K562 (cell line): Measurements from ENCODE around the gene ACP5. TPM values are rescaled to one million over a fixed set of nuclear protein-coding genes. Genes with fewer than 3 reads are reported as not detected.

Experiments
- BHLHE40 ChIP-seq: IDR thresholded peaks from 2 replicates; pipeline ENCODE4 v1.6.1; 2011; ENCODE audit warnings: low read length, improper control_type of control experiment
- CREB1 ChIP-seq, 2 experiments: sonication (generic) in 1 of 2; formaldehyde crosslinking in 1 of 2; IDR thresholded peaks; 2 replicates each; pipeline versions ENCODE4 v1.6.1 to v1.8.0; 2012 to 2022; ENCODE audit warnings: inconsistent platforms in 1 of 2, mild to moderate bottlenecking in 1 of 2, missing genetic modification reagents in 1 of 2, moderate library complexity in 1 of 2
- EHMT2 ChIP-seq: fragments of 450-650 bp; IDR thresholded peaks from 2 replicates; pipeline ENCODE4 v1.6.1; 2018; ENCODE audit warnings: antibody characterized with exemption
- FOSL1 ChIP-seq: fragments of 200-800 bp; sonication (Bioruptor generic); conservative IDR thresholded peaks from 2 replicates; pipeline ENCODE4 v1.6.1; 2016; ENCODE audit warnings: missing genetic modification characterization, missing compliant biosample characterization
- HDAC3 ChIP-seq: fragments of 450-650 bp; IDR thresholded peaks from 2 replicates; pipeline ENCODE4 v1.6.1; 2018; ENCODE audit warnings: borderline replicate concordance, mild to moderate bottlenecking, moderate library complexity; ENCODE audit not compliant: partially characterized antibody
- HOMEZ ChIP-seq: fragments of 250-450 bp; sonication (Bioruptor Pico); IDR thresholded peaks from 2 replicates; pipeline ENCODE4 v1.4.0; 2020; ENCODE audit warnings: mild to moderate bottlenecking, moderate library complexity
- MIER1 ChIP-seq: fragments of 450-650 bp; IDR thresholded peaks from 2 replicates; pipeline ENCODE4 v1.6.1; 2016; ENCODE audit warnings: antibody characterized with exemption, mild to moderate bottlenecking, low read depth
- PPARD ChIP-seq: fragments of 250-450 bp; sonication (Bioruptor Pico); IDR thresholded peaks from 2 replicates; pipeline ENCODE4 v1.8.0; 2022; ENCODE audit warnings: inconsistent platforms, mild to moderate bottlenecking, moderate library complexity
- PRMT5 ChIP-seq: sonication (generic); formaldehyde crosslinking; IDR thresholded peaks from 2 replicates; pipeline ENCODE4 v1.5.0; 2020; ENCODE audit warnings: missing genetic modification reagents
- RHOXF2B ChIP-seq: fragments of 250-450 bp; sonication (Bioruptor Pico); conservative IDR thresholded peaks from 2 replicates; pipeline ENCODE4 v1.5.1; 2021
- SMAD1 ChIP-seq: fragments of 150-350 bp; IDR thresholded peaks from 2 replicates; pipeline ENCODE4 v1.6.1; 2014; ENCODE audit warnings: low read length, low read depth; ENCODE audit not compliant: partially characterized antibody
- STAG1 ChIP-seq: sonication (generic); formaldehyde crosslinking; IDR thresholded peaks from 2 replicates; pipeline ENCODE4 v1.5.0; 2020; ENCODE audit warnings: missing genetic modification reagents, borderline replicate concordance
- SUPT5H ChIP-seq: fragments of 450-650 bp; IDR thresholded peaks from 2 replicates; pipeline ENCODE4 v1.6.1; 2016
- THAP7 ChIP-seq: fragments of 250-450 bp; sonication (Bioruptor Pico); IDR thresholded peaks from 2 replicates; pipeline ENCODE4 v1.5.0; 2021
- USF2 ChIP-seq: sonication (generic); formaldehyde crosslinking; IDR thresholded peaks from 2 replicates; pipeline ENCODE4 v1.5.0; 2020; ENCODE audit warnings: missing genetic modification reagents
- ZNF184 ChIP-seq: sonication (generic); formaldehyde crosslinking; IDR thresholded peaks from 2 replicates; pipeline ENCODE4 v1.5.0; 2020; ENCODE audit warnings: missing genetic modification reagents
- ZNF3 ChIP-seq: fragments of 250-450 bp; sonication (Bioruptor Pico); IDR thresholded peaks from 2 replicates; pipeline ENCODE4 v1.5.0; 2021; ENCODE audit warnings: mild to moderate bottlenecking, moderate library complexity
- ZNF311 ChIP-seq: fragments of 250-450 bp; sonication (Bioruptor Pico); IDR thresholded peaks from 2 replicates; pipeline ENCODE4 v1.4.0; 2020; ENCODE audit warnings: mild to moderate bottlenecking, moderate library complexity
- ZNF507 ChIP-seq: conservative IDR thresholded peaks from 2 replicates; pipeline ENCODE4 v1.6.1; 2017; ENCODE audit warnings: missing genetic modification characterization, missing compliant biosample characterization
- polyA plus RNA-seq, 8 experiments: library from polyadenylated mRNA; depleted of rRNA in 4 of 8; stranded (reverse) in 5 of 8; unstranded in 3 of 8; fragments of >200 nt; fragmentation: Nextera tagmentation in 2 of 8; fragmentation: Illumina TruSeq in 1 of 8; extraction: Ambion mirVana in 2 of 8; extraction: Trizol in 1 of 8; gene quantifications; 2 replicates each; pipeline versions ENCODE4 v1.2.1 to v1.2.3, GENCODE V29; 2011 to 2014; ENCODE audit warnings: inconsistent platforms in 1 of 8, missing spikeins in 1 of 8
- total RNA-seq, 7 experiments: library from RNA; depleted of rRNA in 6 of 7; stranded (reverse); fragments of >200 nt in 6 of 7; fragmentation: Illumina TruSeq in 2 of 7; extraction: Trizol in 2 of 7; gene quantifications; 2 replicates each; pipeline versions ENCODE4 v1.2.1 to v1.2.3, GENCODE V29; 2011 to 2021; ENCODE audit warnings: low replicate concordance in 1 of 7
- TF ChIP-seq, protein P1 (sequence below), 2 experiments: fragments of 450-650 bp in 1 of 2; IDR thresholded peaks; 2 replicates each; pipeline ENCODE4 v1.6.1; 2011 to 2017; ENCODE audit warnings: low read depth in 2 of 2, antibody characterized with exemption in 1 of 2, borderline replicate concordance in 1 of 2, low read length in 1 of 2, mild to moderate bottlenecking in 1 of 2, mixed read lengths in 1 of 2; ENCODE audit not compliant: control insufficient read depth in 1 of 2
- TF ChIP-seq, protein P2 (sequence below): fragments of 250-450 bp; sonication (Bioruptor Pico); IDR thresholded peaks from 2 replicates; pipeline ENCODE4 v1.5.0; 2021
- TF ChIP-seq, protein P3 (sequence below): IDR thresholded peaks from 2 replicates; pipeline ENCODE4 v1.6.1; 2011; ENCODE audit not compliant: insufficient read length; ENCODE audit errors: extremely low read depth

ACP5 gene
- total and polyA plus RNA-seq, 9 of the 15 experiments (the other 6 are each of a cell fraction or from before 2014, with no cell fraction given), result 0.06 to 1.1 (median 0.31) TPM; not detected in 1

DNA sequence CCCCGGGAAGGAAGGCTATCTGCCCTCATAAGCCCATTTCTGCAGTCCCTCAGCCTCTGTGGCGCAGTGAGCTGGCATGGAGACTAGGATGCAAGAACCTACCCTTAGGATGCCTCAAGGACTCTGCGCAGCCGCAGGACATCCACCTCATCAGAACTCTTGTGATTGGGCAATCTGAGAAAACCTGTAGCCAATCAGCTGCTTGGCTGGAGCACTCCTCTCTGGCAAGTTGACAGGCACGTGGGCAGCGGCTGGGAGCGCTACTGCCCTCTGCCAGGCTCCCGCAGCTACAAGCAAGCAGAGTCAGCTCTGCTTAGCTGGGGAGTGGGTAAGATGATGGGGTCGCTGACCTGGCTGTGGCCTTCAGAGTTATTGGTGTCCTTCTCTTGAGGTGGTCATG, 47.0 kb downstream of the ACP5 start (continued):
- TF ChIP-seq RHOXF2B (CRISPR knock-in tag) (no peak), ZNF3 (CRISPR knock-in tag) (no peak), PPARD (CRISPR knock-in tag) (no peak), EHMT2 (no peak), ZNF507 (tag) (no peak), USF2 (CRISPR knock-in tag) (peak; percentile 64), ZNF184 (CRISPR knock-in tag) (no peak), THAP7 (CRISPR knock-in tag) (no peak), BHLHE40 (peak; percentile 92), STAG1 (CRISPR knock-in tag) (no peak), HDAC3 (no peak), ZNF311 (CRISPR knock-in tag) (no peak), SMAD1 (no peak), SUPT5H (no peak), HOMEZ (CRISPR knock-in tag) (no peak), FOSL1 (tag) (no peak), PRMT5 (CRISPR knock-in tag) (no peak), CREB1 (IDR thresholded peaks at IDR 0.05) (no peak), CREB1 (CRISPR knock-in tag; IDR thresholded peaks at IDR 0.05) (no peak), MIER1 (no peak)
- TF ChIP-seq, protein P1, sequence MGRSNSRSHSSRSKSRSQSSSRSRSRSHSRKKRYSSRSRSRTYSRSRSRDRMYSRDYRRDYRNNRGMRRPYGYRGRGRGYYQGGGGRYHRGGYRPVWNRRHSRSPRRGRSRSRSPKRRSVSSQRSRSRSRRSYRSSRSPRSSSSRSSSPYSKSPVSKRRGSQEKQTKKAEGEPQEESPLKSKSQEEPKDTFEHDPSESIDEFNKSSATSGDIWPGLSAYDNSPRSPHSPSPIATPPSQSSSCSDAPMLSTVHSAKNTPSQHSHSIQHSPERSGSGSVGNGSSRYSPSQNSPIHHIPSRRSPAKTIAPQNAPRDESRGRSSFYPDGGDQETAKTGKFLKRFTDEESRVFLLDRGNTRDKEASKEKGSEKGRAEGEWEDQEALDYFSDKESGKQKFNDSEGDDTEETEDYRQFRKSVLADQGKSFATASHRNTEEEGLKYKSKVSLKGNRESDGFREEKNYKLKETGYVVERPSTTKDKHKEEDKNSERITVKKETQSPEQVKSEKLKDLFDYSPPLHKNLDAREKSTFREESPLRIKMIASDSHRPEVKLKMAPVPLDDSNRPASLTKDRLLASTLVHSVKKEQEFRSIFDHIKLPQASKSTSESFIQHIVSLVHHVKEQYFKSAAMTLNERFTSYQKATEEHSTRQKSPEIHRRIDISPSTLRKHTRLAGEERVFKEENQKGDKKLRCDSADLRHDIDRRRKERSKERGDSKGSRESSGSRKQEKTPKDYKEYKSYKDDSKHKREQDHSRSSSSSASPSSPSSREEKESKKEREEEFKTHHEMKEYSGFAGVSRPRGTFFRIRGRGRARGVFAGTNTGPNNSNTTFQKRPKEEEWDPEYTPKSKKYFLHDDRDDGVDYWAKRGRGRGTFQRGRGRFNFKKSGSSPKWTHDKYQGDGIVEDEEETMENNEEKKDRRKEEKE (IDR thresholded peaks at IDR 0.05; ENCODE audit: borderline replicate concordance in 1 of 2, control insufficient read depth in 1 of 2, low read depth in 2 of 2, low read length in 1 of 2), result no peak
- TF ChIP-seq, protein P2, sequence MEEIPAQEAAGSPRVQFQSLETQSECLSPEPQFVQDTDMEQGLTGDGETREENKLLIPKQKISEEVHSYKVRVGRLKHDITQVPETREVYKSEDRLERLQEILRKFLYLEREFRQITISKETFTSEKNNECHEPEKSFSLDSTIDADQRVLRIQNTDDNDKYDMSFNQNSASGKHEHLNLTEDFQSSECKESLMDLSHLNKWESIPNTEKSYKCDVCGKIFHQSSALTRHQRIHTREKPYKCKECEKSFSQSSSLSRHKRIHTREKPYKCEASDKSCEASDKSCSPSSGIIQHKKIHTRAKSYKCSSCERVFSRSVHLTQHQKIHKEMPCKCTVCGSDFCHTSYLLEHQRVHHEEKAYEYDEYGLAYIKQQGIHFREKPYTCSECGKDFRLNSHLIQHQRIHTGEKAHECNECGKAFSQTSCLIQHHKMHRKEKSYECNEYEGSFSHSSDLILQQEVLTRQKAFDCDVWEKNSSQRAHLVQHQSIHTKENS (CRISPR knock-in tag), result no peak
- TF ChIP-seq, protein P3, sequence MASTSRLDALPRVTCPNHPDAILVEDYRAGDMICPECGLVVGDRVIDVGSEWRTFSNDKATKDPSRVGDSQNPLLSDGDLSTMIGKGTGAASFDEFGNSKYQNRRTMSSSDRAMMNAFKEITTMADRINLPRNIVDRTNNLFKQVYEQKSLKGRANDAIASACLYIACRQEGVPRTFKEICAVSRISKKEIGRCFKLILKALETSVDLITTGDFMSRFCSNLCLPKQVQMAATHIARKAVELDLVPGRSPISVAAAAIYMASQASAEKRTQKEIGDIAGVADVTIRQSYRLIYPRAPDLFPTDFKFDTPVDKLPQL, result no peak
